DOHH2 (cell line): ENCODE results near the gene DGCR2.

Experiments
- H3F3A ChIP-seq: fragments of 200-600 bp; sonication (generic), shearing (Covaris generic); 2 replicates; pipeline ENCODE4 v1.6.0; 2016; ENCODE audit warnings: antibody characterized with exemption, mild to moderate bottlenecking; ENCODE audit not compliant: control insufficient read depth, insufficient read depth
- H3K27ac ChIP-seq: fragments of 200-600 bp; sonication (generic); 2 replicates; pipeline ENCODE4 v1.5.1; 2014; ENCODE audit warnings: low read depth, mild to moderate bottlenecking, low read length, moderate library complexity
- H3K27me3 ChIP-seq: fragments of 200-600 bp; sonication (generic); 2 replicates; pipeline ENCODE4 v1.6.1; 2014; ENCODE audit warnings: mild to moderate bottlenecking, low read length, mixed read lengths; ENCODE audit not compliant: control insufficient read depth
- H3K36me3 ChIP-seq: fragments of 200-600 bp; sonication (generic); 2 replicates; pipeline ENCODE4 v1.6.1; 2014; ENCODE audit warnings: mild to moderate bottlenecking, low read length, moderate library complexity, mixed read lengths; ENCODE audit not compliant: control insufficient read depth
- H3K4me1 ChIP-seq: fragments of 200-600 bp; sonication (generic); 2 replicates; pipeline ENCODE4 v1.6.1; 2014; ENCODE audit warnings: mild to moderate bottlenecking, low read length, mixed read lengths; ENCODE audit not compliant: control insufficient read depth
- H3K4me2 ChIP-seq: fragments of 200-600 bp; sonication (generic); 2 replicates; pipeline ENCODE4 v1.6.0; 2014; ENCODE audit warnings: mild to moderate bottlenecking, low read length, moderate library complexity
- H3K4me3 ChIP-seq: fragments of 200-600 bp; sonication (generic); 2 replicates; pipeline ENCODE4 v1.5.1; 2014; ENCODE audit warnings: mild to moderate bottlenecking, low read length, mixed read lengths
- H3K79me2 ChIP-seq: fragments of 200-600 bp; sonication (generic); 2 replicates; pipeline ENCODE4 v1.6.1; 2014; ENCODE audit warnings: mild to moderate bottlenecking, low read length, mixed read lengths; ENCODE audit not compliant: control insufficient read depth
- H3K9me2 ChIP-seq: fragments of 200-600 bp; sonication (generic); replicated peaks from 2 replicates; pipeline ENCODE4 v1.6.1; 2014; ENCODE audit warnings: mild to moderate bottlenecking, low read length, mixed read lengths; ENCODE audit not compliant: control insufficient read depth
- H3K9me3 ChIP-seq: fragments of 200-600 bp; sonication (generic); 2 replicates; pipeline ENCODE4 v1.6.1; 2014; ENCODE audit warnings: antibody characterized with exemption, low read length, mixed read lengths; ENCODE audit not compliant: control insufficient read depth, insufficient read depth
- H4K20me1 ChIP-seq: fragments of 200-600 bp; sonication (generic); 2 replicates; pipeline ENCODE4 v1.6.0; 2014; ENCODE audit warnings: low read depth, mild to moderate bottlenecking, antibody characterized with exemption, low read length, moderate library complexity; ENCODE audit not compliant: control insufficient read depth, insufficient read depth
- EZH2phosphoT487 ChIP-seq: fragments of 200-600 bp; sonication (generic); IDR thresholded peaks from 2 replicates; pipeline ENCODE4 v1.6.1; 2017; ENCODE audit warnings: borderline replicate concordance, mild to moderate bottlenecking, antibody characterized with exemption, low read length, moderate library complexity, mixed read lengths
- TF ChIP-seq, protein P1 (sequence below): fragments of 200-600 bp; sonication (generic); IDR thresholded peaks from one replicate; pipeline ENCODE4 v1.5.1; 2014; ENCODE audit warnings: antibody characterized with exemption, mild to moderate bottlenecking, low read depth, low read length; ENCODE audit not compliant: poor library complexity, severe bottlenecking

DGCR2 gene

DNA sequence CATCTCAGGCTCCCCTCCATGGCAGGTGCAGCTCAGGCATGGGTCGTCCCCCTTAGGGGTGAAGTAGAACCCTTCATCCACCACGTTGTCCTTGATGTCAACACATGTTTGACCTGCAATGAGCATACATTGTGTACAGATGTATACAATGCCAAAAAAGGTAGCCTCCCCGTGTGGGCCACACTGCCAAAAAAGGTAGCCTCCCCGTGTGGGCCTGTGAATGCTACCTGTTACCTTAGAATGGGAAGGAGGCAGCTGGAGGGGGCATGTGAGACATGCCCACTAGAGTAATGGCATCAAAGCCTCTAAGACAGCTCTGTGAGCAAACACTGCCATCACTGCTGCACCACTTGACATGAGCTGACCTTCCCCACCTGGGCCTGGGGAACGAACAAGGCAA, 73.7 kb downstream of the DGCR2 start:
- H3K4me2 ChIP-seq = no peak overlapping the region

GRCh38 chr22:19047993-19048392, 74.2 kb downstream of the DGCR2 start:
- Histone ChIP-seq H3K36me3 (peaks cover 53% of the 10 kb centered on the region), H3K79me2 (no peaks in the 10 kb centered on the region), H3K4me3 (no peak overlapping the region), H3F3A (no peaks in the 10 kb centered on the region), H3K27me3 (no peaks in the 10 kb centered on the region), H3K9me2 (no peaks in the 10 kb centered on the region), H3K27ac (no peak overlapping the region), H4K20me1 (no peaks in the 10 kb centered on the region), H3K4me2 (no peak overlapping the region), H3K9me3 (no peaks in the 10 kb centered on the region), H3K4me1 (no peaks in the 10 kb centered on the region)
- TF ChIP-seq, protein P1, sequence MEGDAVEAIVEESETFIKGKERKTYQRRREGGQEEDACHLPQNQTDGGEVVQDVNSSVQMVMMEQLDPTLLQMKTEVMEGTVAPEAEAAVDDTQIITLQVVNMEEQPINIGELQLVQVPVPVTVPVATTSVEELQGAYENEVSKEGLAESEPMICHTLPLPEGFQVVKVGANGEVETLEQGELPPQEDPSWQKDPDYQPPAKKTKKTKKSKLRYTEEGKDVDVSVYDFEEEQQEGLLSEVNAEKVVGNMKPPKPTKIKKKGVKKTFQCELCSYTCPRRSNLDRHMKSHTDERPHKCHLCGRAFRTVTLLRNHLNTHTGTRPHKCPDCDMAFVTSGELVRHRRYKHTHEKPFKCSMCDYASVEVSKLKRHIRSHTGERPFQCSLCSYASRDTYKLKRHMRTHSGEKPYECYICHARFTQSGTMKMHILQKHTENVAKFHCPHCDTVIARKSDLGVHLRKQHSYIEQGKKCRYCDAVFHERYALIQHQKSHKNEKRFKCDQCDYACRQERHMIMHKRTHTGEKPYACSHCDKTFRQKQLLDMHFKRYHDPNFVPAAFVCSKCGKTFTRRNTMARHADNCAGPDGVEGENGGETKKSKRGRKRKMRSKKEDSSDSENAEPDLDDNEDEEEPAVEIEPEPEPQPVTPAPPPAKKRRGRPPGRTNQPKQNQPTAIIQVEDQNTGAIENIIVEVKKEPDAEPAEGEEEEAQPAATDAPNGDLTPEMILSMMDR = no peak
- no peak for TF ChIP-seq EZH2phosphoT487

More for the DNA sequence above, 73.7 kb downstream of the DGCR2 start:
- Histone ChIP-seq H3K9me2 (no peaks in the 10 kb centered on the region), H3K27ac (no peak overlapping the region), H3K9me3 (no peaks in the 10 kb centered on the region), H3F3A (no peaks in the 10 kb centered on the region), H4K20me1 (no peaks in the 10 kb centered on the region), H3K36me3 (peaks cover 54% of the 10 kb centered on the region), H3K79me2 (no peaks in the 10 kb centered on the region), H3K4me3 (no peak overlapping the region), H3K27me3 (no peaks in the 10 kb centered on the region), H3K4me1 (no peaks in the 10 kb centered on the region)
- TF ChIP-seq EZH2phosphoT487 = no peak
- TF ChIP-seq, protein P1 = no peak

GRCh38 chr22:19046719-19047609, 75.2 kb downstream of the DGCR2 start:
- H3K4me3 ChIP-seq = no peak overlapping the region
- H3F3A ChIP-seq = no peaks in the 10 kb centered on the region
- peaks cover 49% of the 10 kb centered on the region for H3K36me3 ChIP-seq
- H3K9me2 ChIP-seq = no peaks in the 10 kb centered on the region
- H3K79me2 ChIP-seq = no peaks in the 10 kb centered on the region
- H3K9me3 ChIP-seq = no peaks in the 10 kb centered on the region
- H4K20me1 ChIP-seq = no peaks in the 10 kb centered on the region
- H3K4me2 ChIP-seq = no peak overlapping the region
- no peaks in the 10 kb centered on the region for H3K27me3 ChIP-seq
- TF ChIP-seq EZH2phosphoT487 = no peak
- TF ChIP-seq, protein P1 = no peak
- no peaks in the 10 kb centered on the region for H3K4me1 ChIP-seq
- H3K27ac ChIP-seq = no peak overlapping the region
